ENCODE measurements around the gene TRAPPC4. TPM values are rescaled to one million over a fixed set of nuclear protein-coding genes. Genes with fewer than 3 reads are reported as not detected.
"Not testable (repeated sequence)": the region's sequence is repeated elsewhere in the genome, so short reads cannot be mapped to it uniquely, and the experiment has no call there.

TRAPPC4 gene
- total RNA-seq, 1 donor from 2014 or later: 64.5 TPM

DNA sequence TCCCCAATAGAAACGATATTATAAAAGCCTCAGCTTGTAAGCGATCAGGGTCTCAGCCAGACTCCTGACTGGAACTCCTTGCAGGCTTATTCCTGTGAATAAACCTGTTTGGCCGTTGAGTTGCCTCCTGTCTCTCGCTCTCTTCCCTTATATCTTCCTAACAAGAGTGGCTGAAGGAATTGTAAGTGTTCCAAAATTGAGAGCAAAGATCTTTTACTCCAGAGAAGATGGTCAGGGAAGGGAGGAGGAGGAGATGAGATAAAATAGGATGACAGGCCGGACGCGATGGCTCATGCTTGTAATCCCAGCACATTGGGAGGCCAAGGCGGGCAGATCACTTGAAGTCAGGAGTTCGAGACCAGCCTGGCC, 13.3 kb downstream of the TRAPPC4 start:
- no peak for DNase-seq (ENCODE audit: low read depth, low spot score)

DNA sequence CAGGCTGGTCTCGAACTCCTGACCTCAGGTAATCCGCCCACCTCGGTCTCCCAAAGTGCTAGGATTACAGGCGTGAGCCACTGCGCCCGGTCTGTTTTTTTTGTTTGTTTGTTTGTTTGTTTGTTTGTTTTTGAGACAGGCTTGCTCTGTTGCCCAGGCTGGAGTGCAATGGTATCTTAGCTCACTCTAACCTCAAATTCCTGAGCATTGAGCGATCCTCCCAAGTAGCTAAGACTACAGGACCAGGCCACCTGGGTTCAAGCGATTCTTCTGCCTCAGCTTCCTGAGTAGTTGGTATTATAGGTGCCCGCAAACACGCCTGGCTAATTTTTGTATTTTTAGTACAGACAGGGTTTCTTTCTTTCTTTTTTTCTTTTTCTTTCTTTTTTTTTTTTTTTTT, 14.9 kb downstream of the TRAPPC4 start:
- not testable (repeated sequence) for DNase-seq (ENCODE audit: low read depth, low spot score)

DNA sequence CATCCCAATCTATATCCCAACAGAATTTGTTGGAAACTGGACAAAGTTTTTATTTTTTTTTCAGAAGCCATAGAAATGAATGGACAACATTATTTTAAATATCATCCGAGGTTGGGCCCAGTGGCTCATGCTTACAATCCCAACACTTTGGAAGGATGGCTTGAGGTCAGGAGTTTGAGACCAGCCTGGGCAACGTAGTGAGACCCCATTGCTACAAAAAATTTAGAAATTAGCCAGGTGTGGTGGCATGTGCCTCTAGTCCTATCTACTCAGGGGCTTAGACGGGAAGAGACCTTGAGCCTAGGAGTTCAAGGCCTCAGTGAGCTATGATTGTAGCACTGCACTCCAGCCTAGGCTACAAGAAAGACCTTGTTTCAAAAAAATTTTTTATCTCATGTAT, 16.2 kb downstream of the TRAPPC4 start:
- DNase-seq (ENCODE audit: low read depth, low spot score): no peak

DNA sequence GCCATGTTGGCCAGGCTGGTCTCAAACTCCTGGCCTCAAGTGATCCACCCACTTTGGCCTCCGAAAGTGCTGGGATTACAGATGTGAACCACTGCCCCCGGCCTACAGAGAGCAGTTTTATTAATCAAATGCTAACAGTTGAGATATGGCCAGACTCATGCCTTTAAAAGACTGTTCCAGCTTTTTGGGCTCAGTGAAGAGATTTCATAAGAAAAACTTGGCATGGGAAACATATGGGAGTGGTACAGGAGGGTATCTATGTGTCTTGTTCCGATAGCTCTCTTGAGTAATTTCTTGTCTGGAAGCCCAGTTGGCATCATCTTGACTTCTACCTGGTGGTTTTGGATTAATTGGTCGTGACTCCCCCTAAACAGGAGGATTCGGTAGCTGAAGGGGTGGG, 20.3 kb downstream of the TRAPPC4 start:
- DNase-seq (ENCODE audit: low read depth, low spot score): no peak

DNA sequence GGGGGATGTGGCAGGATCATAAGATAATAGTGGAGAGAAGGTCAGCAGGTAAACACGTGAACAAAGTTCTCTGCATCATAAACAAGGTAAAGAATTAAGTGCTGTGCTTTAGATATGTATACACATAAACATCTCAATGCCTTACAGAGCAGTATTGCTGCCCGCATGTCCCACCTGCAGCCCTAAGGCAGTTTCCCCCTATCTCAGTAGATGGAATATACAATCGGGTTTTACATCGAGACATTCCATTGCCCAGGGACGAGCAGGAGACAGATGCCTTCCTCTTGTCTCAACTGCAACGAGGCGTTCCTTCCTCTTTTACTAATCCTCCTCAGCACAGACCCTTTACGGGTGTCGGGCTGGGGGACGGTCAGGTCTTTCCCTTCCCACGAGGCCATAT, 20.9 kb downstream of the TRAPPC4 start:
- not testable (repeated sequence) for DNase-seq (ENCODE audit: low read depth, low spot score)

DNA sequence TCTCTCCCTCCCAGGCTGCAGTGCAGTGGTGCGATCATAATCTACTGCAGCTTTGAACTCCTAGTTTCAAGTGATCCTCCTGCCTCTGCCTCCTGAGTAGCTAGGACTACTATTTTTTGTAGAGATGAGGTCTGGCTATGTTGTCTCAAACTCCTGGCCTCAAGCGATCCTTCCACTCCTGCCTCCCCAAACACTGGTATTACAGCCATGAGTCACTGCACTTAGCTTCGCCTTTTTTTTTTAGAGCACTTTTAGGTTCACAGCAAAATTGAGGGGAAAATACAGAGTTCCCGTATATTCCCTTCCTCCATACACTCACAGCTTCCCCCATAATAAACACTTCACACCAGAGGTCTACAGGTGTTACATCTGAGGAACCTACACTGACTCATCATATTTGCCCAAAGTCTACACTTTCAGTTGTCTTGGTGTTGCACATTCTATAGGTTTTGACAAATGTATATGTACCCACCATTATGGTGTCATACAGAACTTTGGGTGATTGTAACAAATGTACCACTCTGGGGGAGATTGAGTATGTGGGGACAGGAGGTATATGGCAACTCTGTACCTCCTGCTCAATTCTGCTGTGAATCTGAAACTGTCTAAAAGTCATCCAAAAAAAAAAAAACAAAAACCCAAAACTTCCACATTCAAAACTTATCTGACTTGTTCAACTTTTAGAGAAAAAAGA, 23.4 kb downstream of the TRAPPC4 start:
- DNase-seq (ENCODE audit: low read depth, low spot score): no peak

DNA sequence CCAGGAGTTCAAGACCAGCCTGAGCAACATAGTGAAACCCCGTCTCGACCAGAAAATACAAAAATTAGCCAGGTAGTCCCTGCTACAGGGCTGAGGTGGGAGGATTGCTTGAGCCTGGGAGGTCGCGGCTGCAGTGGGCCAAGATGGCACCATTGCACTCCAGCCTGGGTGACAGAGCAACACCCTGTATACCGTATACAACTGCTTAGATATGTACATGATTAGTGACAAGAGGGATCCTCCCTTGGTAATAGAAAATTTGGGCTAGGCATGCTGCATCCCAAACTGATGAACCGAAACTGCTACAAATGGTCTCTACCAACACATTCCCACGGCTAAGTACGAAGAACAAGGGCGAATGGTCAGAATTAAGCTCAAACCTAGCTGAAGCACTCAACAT, 24.4 kb downstream of the TRAPPC4 start:
- DNase-seq (ENCODE audit: low read depth, low spot score): no peak

DNA sequence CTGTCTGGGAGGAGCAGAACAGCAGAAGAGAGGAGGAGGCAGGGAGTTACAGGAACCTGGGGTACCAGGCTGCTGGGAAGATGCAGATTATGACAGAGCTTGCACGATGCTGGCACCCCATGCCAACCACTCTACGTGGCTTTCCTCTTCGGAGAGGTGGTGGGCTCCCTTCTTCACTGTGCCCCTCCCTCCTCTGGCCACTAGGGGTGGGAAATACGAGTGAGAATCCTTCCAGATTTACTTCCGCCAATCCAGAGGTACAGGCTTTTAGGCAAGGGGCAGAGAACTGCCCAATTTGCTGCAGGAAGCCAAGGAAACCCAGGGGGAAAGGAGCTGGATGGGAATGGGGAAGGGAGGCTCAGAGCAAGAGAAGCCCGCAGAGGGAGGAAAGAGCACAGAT, 26.1 kb downstream of the TRAPPC4 start:
- no peak for DNase-seq (ENCODE audit: low read depth, low spot score)

DNA sequence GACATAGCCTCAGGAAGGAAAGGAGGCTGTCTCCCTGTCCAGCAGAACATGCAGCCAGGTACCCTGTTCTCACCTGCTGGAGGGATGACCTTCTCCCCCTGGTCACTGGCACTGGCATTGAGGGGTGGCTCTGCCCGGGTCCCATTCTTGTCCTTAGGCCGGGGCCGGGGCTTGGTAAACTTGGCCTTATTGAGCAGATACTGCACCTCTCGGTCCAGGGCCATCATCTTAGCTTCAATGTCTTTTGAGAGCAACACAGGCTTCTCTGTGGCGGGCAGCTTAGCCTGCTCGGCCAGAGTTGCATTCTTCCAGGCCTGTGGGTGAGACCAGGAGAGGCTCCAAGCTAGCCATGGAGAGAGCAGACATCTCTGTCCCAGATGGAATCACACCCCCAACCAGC, 27.9 kb downstream of the TRAPPC4 start:
- no peak for DNase-seq (ENCODE audit: low read depth, low spot score)

DNA sequence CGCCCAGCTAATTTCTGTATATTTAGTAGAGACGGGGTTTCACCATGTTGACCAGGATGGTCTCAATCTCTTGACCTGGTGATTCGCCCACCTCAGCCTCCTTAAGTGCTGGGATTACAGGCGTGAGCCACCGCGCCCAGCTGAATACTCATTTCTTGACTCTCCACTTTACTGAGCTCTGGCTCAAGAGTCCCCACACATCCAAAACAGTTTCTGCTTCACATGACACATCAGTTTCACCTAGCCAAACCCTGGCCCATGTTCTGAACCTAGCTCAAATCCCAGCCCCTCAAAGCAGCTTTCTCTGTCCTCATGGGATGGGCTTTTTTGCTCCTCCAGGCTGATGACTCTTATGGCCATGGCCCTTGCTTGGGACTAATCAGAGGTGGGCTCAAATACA, 28.6 kb downstream of the TRAPPC4 start:
- DNase-seq (ENCODE audit: low read depth, low spot score): no peak

DNA sequence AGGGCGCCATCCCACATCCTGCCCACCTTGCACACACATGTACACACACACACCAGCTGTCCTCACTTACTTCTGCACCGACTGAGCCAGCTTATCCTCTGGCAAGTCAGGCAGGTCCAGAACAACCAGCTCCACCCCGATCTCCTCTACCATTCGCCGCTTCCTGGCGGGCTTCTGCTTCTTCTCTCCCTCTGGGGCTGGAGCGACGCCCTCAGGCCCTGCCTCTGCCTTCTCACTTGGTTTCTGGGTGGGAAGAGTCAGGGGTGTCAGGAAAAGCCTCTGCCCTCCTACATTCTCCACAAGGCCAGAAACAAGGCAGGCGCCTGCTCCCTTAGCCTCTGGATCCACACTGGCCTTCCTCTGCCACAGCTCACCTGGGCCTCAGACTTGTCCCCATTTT, 30.1 kb downstream of the TRAPPC4 start:
- DNase-seq (ENCODE audit: low read depth, low spot score): no peak

DNA sequence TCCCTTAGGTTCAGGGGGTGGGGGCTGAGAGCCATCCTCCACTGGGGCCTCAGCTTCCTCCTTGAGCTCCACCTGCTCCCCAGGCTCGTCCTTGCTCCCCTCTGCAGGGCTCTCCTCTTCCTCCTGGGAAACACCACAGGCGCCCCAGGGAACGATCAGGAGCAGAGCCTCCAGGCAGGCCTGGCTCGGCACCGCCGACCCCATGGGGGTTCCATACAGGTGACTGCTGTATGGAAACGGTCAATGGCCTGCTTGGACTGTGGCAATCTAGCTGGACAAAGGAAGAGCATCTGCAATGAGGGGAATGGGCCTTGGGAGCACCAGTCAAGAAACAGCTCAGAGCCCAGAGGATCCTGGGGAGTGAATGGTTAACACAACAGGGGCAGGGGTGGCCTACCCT, 30.5 kb downstream of the TRAPPC4 start:
- no peak for DNase-seq (ENCODE audit: low read depth, low spot score)

DNA sequence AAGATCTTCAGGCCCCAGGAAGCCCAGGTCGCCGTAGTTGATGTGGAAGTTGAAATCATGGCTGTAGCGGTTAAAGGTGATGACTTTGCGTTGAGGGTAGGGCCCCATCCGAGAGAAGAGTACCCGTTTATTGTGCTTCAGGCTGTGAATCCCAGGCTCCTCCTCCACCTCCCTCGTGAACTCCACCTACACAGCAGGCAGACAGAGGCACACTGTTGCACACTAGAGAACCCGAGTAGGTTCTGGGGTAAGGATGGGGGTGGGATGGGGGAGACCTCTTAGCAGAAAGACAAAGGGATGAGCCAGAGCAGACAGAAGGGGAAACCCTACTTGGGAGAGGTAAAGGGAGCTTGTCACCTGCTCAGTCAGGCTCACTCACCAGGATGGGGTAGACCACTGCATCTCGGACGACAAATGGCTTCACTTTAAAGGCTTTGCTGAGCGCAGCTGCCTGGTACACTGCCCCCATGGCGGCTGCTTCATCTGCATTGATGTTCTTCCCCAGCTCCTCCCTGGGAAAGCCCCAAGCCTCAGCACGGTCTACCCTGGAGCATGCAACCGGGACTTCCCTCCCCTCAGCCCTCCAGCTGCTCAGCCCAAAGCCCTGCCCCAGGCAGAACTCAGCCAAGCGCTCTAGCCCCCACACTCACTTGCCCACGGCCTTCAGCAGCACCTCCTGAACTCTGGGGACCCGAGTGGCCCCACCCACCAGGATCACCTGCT, 33.0 kb downstream of the TRAPPC4 start:
- no peak for DNase-seq (ENCODE audit: low read depth, low spot score)

DNA sequence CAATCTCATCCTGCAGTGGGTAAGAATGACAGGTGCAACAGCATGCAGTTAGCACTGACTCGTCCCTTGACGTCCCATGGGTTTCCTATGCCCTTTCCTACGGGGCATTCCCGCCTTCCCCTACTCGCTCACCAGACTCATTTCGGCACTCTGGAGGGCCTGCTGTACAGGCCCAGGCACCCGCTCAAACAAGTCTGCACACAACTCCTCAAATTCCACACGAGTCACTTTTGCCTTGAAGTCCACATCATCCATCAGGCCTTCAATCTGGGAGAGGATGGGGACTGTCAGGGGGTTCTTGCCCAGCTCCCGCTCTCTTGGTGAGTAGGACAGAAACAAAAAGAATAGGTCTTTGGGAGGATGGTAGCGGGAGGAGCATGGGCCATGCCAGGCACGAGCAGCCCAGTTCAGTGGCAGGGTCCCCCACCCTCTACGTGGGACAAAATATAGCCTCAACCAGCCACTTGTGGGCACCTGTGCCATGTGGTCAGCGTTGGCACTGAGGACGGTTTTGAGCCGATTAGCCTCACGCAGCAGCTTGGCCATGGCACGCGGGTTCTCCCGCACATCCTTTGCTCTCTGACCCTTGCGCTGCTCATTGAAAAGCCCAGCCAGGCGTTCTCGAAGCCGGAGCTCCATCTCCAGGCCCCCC, 33.7 kb downstream of the TRAPPC4 start:
- DNase-seq (ENCODE audit: low read depth, low spot score): no peak

DNA sequence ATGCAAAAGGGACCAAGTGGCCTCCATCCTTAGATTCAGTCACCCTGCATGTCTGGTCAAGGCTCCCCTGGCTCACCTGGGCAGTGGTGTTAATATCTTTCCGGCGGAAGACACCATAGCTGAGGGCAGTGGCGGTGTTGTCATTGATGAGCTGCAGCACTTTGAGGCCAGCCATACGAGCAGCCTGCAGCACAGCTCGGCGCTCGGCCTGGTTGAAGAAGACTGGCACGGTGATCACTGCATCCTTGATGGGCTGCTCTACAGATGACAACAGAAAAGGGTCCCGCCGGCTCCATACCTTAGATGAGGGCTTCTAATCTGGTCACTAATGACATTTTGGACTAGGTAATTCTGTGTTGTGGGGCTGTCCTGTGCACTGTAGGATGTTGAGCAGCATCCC, 35.9 kb downstream of the TRAPPC4 start:
- no peak for DNase-seq (ENCODE audit: low read depth, low spot score)

DNA sequence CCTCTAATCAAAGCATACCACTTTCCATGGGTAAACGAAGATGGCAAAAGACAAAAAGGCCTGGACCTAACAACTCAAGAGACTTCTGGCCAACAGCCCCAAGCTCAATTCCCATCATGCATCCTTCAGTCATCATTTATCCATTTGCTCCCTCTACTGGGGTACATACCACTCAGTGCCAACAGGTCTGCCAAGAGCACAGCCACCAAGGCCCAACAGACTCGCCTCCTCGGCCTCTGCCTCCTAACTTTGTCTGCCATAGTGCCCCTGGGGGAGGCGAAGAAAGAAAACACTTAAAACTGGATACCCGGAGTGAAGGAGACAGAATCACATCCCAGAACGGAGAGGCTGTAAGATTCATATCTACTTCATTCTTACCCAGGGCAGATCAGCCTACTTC, 37.3 kb downstream of the TRAPPC4 start:
- no peak for DNase-seq (ENCODE audit: low read depth, low spot score)

DNA sequence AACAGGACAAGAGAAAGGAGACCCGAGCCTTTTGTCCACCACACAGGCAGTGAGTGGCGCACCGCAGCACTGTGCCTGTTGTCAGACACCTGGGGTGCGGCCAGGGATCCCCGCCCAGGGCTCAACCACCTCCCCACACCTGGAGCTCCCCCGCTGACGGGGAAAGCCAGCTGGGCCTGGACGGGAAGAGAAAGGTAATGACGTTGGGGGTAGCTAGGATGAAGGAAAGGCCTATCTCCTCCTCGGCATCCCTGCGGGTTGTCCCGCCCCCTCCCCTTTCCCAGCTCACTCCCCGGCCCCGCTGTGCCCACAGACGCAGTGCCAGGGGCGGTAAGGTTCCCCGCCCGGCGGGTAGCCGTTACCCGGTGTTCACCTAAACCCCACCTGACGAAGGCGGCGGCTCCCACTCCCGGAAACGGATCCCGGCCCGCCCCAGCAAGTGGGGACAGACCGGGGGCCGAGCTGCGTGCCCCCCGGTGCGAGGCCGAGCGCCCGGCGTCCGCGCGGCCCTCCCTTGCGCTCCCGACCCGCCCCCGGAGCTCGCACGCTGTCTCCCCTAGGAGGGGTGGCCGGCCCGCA, 37.9 kb downstream of the TRAPPC4 start:
- DNase-seq (ENCODE audit: low read depth, low spot score): no peak

DNA sequence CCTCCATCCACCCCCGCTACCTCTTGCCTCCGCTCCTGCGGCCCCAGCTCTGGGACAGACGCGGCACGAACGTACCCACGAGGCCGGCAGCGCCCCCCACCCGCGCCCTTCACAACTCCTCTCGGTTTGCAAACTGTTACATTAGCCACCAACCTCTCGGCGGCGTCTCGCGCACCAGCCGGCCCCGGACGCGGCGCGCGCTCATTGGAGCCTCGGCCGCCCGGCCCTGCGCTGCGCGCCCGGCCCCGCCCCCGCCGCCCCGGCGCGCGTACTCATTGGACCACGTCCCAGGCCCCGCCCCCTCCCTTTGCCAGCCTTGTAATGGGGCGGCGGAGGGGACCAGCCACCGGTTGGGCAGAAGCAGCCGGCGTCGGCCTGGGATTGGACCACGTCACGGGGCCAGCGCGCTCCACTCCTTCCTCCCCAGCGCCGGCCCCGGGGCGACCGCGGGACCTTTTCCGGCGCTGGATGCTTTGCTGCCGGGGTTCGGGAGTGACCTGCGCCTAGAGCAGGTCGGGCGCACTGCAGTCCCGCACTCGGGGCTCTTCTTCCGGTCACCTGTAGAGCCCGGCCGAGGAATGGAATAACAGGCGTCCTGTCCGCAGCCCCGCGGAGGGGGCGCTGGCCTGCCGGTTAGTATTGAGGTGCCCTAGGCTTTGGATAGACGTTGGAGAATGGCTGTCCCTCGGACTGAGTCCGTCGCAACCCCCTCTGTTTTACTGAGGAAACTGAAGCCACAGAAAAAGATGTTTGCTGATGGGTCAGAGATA, 38.6 kb downstream of the TRAPPC4 start, which contains the start of gene HYOU1:
TSS of gene HYOU1 (minus strand) at position 206 of the 770 bp plus-strand sequence. CDS start 1,045 bp downstream, outside the sequence.
- DNase-seq (ENCODE audit: low read depth, low spot score): peak; percentile 87

DNA sequence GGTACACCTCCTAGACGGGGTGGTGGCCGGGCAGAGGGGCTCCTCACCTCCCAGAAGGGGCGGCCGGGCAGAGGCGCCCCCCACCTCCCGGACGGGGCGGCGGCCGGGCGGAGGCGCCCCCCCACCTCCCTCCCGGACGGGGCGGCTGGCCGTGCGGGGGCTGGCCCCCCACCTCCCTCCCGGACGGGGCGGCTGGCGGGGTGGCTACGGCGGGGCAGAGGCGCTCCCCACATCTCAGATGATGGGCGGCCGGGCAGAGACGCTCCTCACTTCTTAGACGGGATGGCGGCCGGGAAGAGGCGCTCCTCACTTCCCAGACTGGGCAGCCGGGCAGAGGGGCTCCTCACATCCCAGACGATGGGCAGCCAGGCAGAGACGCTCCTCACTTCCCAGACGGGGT, 40.6 kb downstream of the TRAPPC4 start:
- not testable (repeated sequence) for DNase-seq (ENCODE audit: low read depth, low spot score)

DNA sequence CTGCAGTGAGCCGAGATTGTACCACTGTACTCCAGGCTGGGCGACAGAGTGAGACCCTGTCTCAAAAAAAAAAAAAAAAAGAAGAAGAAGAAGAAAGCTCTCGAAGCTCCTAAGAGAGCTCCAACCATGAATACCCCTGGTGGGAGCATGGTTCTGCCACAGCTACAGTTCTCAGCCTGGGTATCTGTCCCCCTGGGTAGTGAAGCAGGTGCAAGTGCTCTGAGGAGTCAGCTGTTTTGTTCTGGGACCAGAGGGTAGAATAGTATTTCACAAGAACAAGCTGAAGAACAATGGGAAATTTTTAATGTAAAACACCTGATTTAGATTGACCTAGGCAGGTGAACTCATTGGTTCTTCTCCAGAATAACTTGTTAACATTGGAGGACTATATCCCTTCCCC, 42.7 kb downstream of the TRAPPC4 start:
- no peak for DNase-seq (ENCODE audit: low read depth, low spot score)

DNA sequence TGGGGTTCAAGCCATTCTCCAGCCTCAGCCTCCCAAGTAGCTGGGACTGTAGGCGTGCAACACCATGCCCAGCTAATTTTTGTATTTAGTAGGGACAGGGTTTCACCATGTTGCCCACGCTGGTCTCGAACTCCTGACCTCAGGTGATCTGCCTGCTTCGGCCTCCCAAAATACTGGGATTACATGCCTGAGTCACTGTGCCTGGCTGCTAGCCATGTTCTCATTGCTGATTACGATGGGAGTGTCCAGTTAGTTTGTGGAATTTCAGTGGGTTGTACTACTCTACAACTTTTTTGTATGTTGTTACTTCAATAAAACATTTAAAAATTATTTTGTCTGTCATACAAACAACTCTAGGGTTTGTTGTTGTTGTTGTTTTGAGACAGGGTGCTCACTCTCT, 44.2 kb downstream of the TRAPPC4 start:
- DNase-seq (ENCODE audit: low read depth, low spot score): no peak

DNA sequence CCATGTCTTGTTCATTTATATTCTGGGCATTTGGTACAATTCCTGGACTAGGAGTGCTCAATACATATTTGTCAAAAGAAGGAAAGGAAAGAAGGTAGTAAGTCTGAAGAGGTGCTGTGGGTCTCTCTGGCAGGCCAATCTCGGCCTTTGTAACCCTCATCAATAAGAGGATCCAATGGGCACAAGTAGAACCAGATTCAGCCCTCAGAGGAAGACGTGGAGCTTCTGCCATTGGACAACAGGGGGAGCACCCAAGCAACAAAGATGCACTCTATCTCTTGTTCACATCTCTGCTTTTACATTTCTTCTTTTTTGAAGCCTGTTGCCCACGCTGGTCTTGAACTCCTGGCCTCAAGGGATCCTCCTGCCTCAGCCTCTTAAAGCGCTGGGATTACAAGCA, 46.8 kb downstream of the TRAPPC4 start:
- no peak for DNase-seq (ENCODE audit: low read depth, low spot score)

Measured in pulmonary artery endothelial cell (primary cell).